ENCODE measurements around the gene APOBEC4. TPM values are rescaled to one million over a fixed set of nuclear protein-coding genes. Genes with fewer than 3 reads are reported as not detected.

Gene APOBEC4
- polyA plus RNA-seq, 4 donors: 0.01 to 0.22 (median 0.13) TPM; not detected in 1

DNA sequence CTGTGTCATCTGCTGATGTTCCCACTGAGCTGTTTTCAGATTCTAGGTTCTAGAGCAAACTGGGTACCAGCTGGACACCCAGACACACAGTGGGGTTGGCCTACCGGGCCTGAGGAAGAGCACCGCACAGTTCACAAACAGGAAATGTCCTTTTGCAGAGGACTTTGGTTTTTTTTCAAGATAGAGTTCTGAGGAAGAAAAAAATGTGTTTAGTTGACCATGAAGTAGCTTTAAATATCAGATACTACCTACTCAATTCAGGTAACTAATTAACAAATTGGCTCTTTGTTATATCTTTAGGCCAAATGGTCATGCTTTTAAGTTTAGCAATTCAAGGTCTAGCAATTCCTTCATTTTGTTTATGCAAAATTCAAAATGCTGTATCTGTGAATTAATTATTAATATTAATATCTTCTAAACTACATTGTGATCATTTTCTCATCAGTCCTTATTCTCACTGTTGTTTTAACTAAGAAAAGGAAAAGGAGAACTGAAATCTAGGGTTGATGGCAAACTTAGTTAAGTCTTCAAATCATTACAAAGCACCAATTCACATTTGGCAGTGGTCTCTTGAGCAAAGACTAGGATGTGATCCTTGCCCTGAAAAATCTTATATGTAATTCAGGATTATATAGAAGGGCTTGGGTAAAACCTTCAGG is 45.7 kb downstream of the APOBEC4 start:
- H3K27me3 ChIP-seq (ENCODE audit: control insufficient read depth in 3 of 3, insufficient read depth in 3 of 3, low read length in 3 of 3): no peaks in the 10 kb centered on the region
- DNase-seq (no peak), FAIRE-seq (no peak)
- H3K27ac ChIP-seq (ENCODE audit: low read depth in 1 of 3, low read length in 2 of 3): no peak overlapping the region
- no peak overlapping the region for H3K4me3 ChIP-seq (ENCODE audit: low read depth in 1 of 3, low read length in 3 of 3)
- H3K9me3 ChIP-seq (ENCODE audit: control insufficient read depth in 2 of 2, insufficient read depth in 1 of 2, low read depth in 1 of 2, low read length in 1 of 2): no peaks in the 10 kb centered on the region
- no peaks in the 10 kb centered on the region for H3K36me3 ChIP-seq (ENCODE audit: control insufficient read depth in 3 of 3, insufficient read depth in 2 of 3, low read depth in 1 of 3, low read length in 3 of 3)
- H3K4me1 ChIP-seq (ENCODE audit: control insufficient read depth in 3 of 3, insufficient read depth in 2 of 3, low read depth in 1 of 3, low read length in 2 of 3): peaks cover 0 to 20% (median 3%) of the 10 kb centered on the region in 3 donors
- 35 to 53% (median 43%) methylated on average over 2 of the region's 2 CpGs for WGBS, 3 donors

DNA sequence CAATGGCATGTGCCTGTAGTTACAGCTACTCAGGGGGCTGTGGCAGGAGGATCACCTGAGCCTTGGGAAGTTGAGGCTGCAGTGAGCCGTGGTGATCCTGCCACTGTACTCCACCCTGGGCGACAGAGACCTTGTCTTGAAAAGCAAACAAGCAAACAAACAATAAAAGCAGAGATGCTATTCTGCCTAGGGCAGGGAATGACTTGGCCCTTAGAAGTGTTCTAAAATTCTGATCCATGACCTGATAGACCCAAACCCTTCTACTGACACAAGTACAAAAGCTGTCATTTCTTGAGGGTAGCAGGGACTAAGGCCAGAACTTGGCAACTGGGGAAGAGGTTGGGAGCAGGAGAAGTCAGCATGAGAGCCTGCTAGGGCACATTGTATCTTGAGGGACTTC is 47.2 kb downstream of the APOBEC4 start:
- no peak overlapping the region for H3K4me3 ChIP-seq (ENCODE audit: low read depth in 1 of 3, low read length in 3 of 3)
- H3K27me3 ChIP-seq (ENCODE audit: control insufficient read depth in 3 of 3, insufficient read depth in 3 of 3, low read length in 3 of 3): no peaks in the 10 kb centered on the region
- H3K27ac ChIP-seq (ENCODE audit: low read depth in 1 of 3, low read length in 2 of 3): no peak overlapping the region
- peaks cover 0 to 28% (median 3%) of the 10 kb centered on the region in 3 donors for H3K4me1 ChIP-seq (ENCODE audit: control insufficient read depth in 3 of 3, insufficient read depth in 2 of 3, low read depth in 1 of 3, low read length in 2 of 3)
- no peaks in the 10 kb centered on the region for H3K36me3 ChIP-seq (ENCODE audit: control insufficient read depth in 3 of 3, insufficient read depth in 2 of 3, low read depth in 1 of 3, low read length in 3 of 3)
- FAIRE-seq (no peak), DNase-seq (no peak)
- no peaks in the 10 kb centered on the region for H3K9me3 ChIP-seq (ENCODE audit: control insufficient read depth in 2 of 2, insufficient read depth in 1 of 2, low read depth in 1 of 2, low read length in 1 of 2)
- WGBS, 3 donors: 85 to 95% (median 91%) methylated on average over 2 of the region's 2 CpGs

DNA sequence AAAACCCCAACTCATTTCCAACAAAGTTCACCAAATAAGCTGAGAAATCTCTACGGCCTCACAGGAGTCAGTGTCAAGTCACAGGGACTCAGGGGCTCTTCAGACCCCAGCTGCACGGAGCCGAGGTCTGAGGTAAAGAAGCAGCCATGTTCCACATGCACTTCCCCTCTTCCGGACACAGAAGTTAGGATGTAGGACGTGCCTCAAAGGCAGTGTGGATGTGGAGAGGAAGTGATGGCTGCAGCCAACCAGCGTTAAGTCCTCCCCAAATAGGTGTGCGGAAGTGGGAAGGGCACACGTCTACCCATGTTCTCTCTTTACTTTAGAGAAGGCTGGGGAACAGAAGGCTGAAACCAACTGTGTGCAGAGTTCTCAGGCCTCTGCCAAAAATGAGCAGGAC is 48.3 kb downstream of the APOBEC4 start:
- Histone ChIP-seq H3K27ac (ENCODE audit: low read depth in 1 of 3, low read length in 2 of 3) (no peak overlapping the region), H3K27me3 (ENCODE audit: control insufficient read depth in 3 of 3, insufficient read depth in 3 of 3, low read length in 3 of 3) (no peaks in the 10 kb centered on the region), H3K4me1 (ENCODE audit: control insufficient read depth in 3 of 3, insufficient read depth in 2 of 3, low read depth in 1 of 3, low read length in 2 of 3) (peaks cover 0 to 28% (median under 1%) of the 10 kb centered on the region in 3 donors), H3K9me3 (ENCODE audit: control insufficient read depth in 2 of 2, insufficient read depth in 1 of 2, low read depth in 1 of 2, low read length in 1 of 2) (no peaks in the 10 kb centered on the region), H3K36me3 (ENCODE audit: control insufficient read depth in 3 of 3, insufficient read depth in 2 of 3, low read depth in 1 of 3, low read length in 3 of 3) (no peaks in the 10 kb centered on the region), H3K4me3 (ENCODE audit: low read depth in 1 of 3, low read length in 3 of 3) (no peak overlapping the region)
- FAIRE-seq (no peak), DNase-seq (no peak)
- 77 to 92% (median 88%) methylated on average over 8 of the region's 8 CpGs for WGBS, 3 donors

DNA sequence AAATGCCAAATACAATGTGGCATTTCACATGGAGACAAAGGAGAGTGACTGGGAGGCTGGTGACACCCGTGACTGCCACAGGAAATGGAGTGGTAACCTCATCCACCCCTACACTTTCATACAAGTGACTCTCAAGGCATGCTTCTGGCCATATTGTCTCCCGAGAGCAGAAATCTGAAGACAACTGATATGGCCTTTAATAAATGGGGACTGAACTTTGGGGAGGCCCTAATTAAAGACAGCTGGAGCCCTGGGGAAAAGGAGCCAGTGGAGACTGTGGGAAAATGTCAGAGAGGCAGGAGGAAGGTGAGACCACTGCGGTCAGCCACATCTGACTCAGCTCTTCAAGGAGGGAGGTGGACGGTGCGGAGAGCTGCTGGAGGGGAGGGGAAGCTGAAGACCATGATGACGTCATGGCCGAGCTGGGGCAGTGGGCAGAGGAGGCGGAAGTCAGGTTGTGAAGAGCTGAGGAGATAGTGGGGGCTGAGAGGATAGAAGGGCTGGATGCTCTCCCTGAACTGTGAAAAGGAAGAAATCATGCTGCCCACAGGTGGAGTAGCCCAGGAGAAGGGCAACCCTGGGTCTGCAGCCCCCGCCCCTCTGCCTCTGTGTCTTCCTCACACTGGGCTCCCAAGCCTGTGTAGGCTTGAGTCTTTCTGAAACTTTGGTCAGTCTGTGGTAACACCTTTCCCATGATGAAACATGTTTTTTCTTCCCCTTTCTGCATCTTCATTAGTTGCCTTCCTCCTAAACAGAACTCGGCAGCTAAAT is 48.9 kb downstream of the APOBEC4 start:
- Histone ChIP-seq H3K4me3 (ENCODE audit: low read depth in 1 of 3, low read length in 3 of 3) (no peak overlapping the region), H3K9me3 (ENCODE audit: control insufficient read depth in 2 of 2, insufficient read depth in 1 of 2, low read depth in 1 of 2, low read length in 1 of 2) (no peaks in the 10 kb centered on the region), H3K27ac (ENCODE audit: low read depth in 1 of 3, low read length in 2 of 3) (peak overlapping the region in 2 of 3 donors; percentile 36 to 66), H3K27me3 (ENCODE audit: control insufficient read depth in 3 of 3, insufficient read depth in 3 of 3, low read length in 3 of 3) (no peaks in the 10 kb centered on the region), H3K36me3 (ENCODE audit: control insufficient read depth in 3 of 3, insufficient read depth in 2 of 3, low read depth in 1 of 3, low read length in 3 of 3) (no peaks in the 10 kb centered on the region), H3K4me1 (ENCODE audit: control insufficient read depth in 3 of 3, insufficient read depth in 2 of 3, low read depth in 1 of 3, low read length in 2 of 3) (peaks cover 0 to 27% (median 0%) of the 10 kb centered on the region in 3 donors)
- WGBS, 3 donors: 69 to 83% (median 73%) methylated on average over 10 of the region's 10 CpGs
- no peak for DNase-seq
- no peak for FAIRE-seq

DNA sequence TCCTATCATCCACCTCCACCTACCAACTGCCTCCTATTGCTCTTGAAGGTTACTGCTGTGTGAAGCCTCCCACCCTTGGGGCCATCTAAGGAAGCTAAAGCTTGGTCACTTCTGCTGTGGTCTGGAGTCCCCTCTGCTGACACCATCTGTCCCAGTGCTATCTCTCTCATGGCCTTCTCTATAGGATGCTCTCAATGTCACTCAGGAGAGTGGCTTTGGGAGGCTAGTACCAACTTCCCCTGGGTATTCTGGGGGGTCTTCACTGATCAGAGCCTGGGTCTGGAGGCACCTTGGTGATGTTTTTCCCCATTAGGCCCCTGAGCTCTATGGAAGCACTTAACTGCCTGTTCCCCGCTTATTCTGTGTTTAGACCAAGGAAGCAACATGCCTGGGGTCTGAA is 50.6 kb downstream of the APOBEC4 start:
- 95 to 100% (median 100%) methylated on average over 1 of the region's 1 CpG for WGBS, 3 donors
- FAIRE-seq: no peak

DNA sequence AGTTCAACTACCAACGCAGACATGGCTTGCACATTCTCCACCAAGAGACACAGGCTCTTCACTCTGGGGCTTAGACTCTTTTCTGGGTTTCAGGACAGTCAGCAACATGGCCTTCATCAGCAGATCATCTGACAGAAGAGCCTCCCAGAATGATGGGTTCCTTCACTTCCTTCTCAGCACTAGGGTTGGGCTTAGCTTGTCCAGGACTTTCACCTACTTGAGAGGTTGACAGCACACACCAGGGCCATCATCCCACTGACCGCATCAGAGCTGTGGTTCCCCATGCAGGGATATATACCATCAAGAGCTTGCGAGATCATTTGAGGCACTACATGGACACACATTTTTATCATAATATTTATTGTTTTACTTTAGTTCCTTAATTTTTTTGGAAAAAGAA is 52.5 kb downstream of the APOBEC4 start:
- no peaks in the 10 kb centered on the region for H3K27me3 ChIP-seq (ENCODE audit: control insufficient read depth in 3 of 3, insufficient read depth in 3 of 3, low read length in 3 of 3)
- H3K4me3 ChIP-seq (ENCODE audit: low read depth in 1 of 3, low read length in 3 of 3): no peak overlapping the region
- H3K36me3 ChIP-seq (ENCODE audit: control insufficient read depth in 3 of 3, insufficient read depth in 2 of 3, low read depth in 1 of 3, low read length in 3 of 3): no peaks in the 10 kb centered on the region
- no peak for FAIRE-seq
- H3K4me1 ChIP-seq (ENCODE audit: control insufficient read depth in 3 of 3, insufficient read depth in 2 of 3, low read depth in 1 of 3, low read length in 2 of 3): peaks cover 0 to 19% (median 0%) of the 10 kb centered on the region in 3 donors
- WGBS, 3 donors: 90 to 94% (median 94%) methylated on average over 3 of the region's 3 CpGs
- DNase-seq: no peak
- no peak overlapping the region for H3K27ac ChIP-seq (ENCODE audit: low read depth in 1 of 3, low read length in 2 of 3)
- H3K9me3 ChIP-seq (ENCODE audit: control insufficient read depth in 2 of 2, insufficient read depth in 1 of 2, low read depth in 1 of 2, low read length in 1 of 2): no peaks in the 10 kb centered on the region

More for the DNA sequence above, 50.6 kb downstream of the APOBEC4 start:
- no peak overlapping the region for H3K4me3 ChIP-seq (ENCODE audit: low read depth in 1 of 3, low read length in 3 of 3)
- H3K9me3 ChIP-seq (ENCODE audit: control insufficient read depth in 2 of 2, insufficient read depth in 1 of 2, low read depth in 1 of 2, low read length in 1 of 2): no peaks in the 10 kb centered on the region
- H3K4me1 ChIP-seq (ENCODE audit: control insufficient read depth in 3 of 3, insufficient read depth in 2 of 3, low read depth in 1 of 3, low read length in 2 of 3): peaks cover 0 to 19% (median 0%) of the 10 kb centered on the region in 3 donors
- no peaks in the 10 kb centered on the region for H3K27me3 ChIP-seq (ENCODE audit: control insufficient read depth in 3 of 3, insufficient read depth in 3 of 3, low read length in 3 of 3)
- no peaks in the 10 kb centered on the region for H3K36me3 ChIP-seq (ENCODE audit: control insufficient read depth in 3 of 3, insufficient read depth in 2 of 3, low read depth in 1 of 3, low read length in 3 of 3)
- peak overlapping the region in 1 of 3 donors; percentile 74 for H3K27ac ChIP-seq (ENCODE audit: low read depth in 1 of 3, low read length in 2 of 3)
- no peak for DNase-seq

DNA sequence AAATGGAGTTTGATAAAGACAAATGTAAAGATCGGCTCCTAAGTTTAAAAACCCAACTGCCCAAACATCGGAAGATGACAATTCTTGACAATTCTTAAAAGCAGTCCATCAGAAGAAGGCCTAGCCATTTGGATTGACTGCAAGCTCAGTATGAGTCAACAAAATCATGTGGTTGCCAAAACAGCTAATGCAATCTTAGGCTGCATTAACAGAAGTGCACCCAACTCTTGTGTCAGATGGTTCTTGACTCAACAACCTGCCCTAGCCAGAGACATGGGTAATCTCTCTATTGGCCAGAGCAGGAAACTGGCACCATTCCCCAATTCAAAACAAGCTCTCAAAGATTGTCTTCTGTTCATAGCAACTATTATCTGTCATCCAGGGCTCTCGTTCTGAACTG is 53.0 kb downstream of the APOBEC4 start:
- no peaks in the 10 kb centered on the region for H3K27me3 ChIP-seq (ENCODE audit: control insufficient read depth in 3 of 3, insufficient read depth in 3 of 3, low read length in 3 of 3)
- FAIRE-seq (no peak), DNase-seq (no peak)
- no peak overlapping the region for H3K4me3 ChIP-seq (ENCODE audit: low read depth in 1 of 3, low read length in 3 of 3)
- H3K27ac ChIP-seq (ENCODE audit: low read depth in 1 of 3, low read length in 2 of 3): no peak overlapping the region
- H3K36me3 ChIP-seq (ENCODE audit: control insufficient read depth in 3 of 3, insufficient read depth in 2 of 3, low read depth in 1 of 3, low read length in 3 of 3): no peaks in the 10 kb centered on the region
- H3K4me1 ChIP-seq (ENCODE audit: control insufficient read depth in 3 of 3, insufficient read depth in 2 of 3, low read depth in 1 of 3, low read length in 2 of 3): peaks cover 0 to 19% (median 0%) of the 10 kb centered on the region in 3 donors
- 81 to 89% (median 85%) methylated on average over 3 of the region's 3 CpGs for WGBS, 3 donors
- H3K9me3 ChIP-seq (ENCODE audit: control insufficient read depth in 2 of 2, insufficient read depth in 1 of 2, low read depth in 1 of 2, low read length in 1 of 2): no peaks in the 10 kb centered on the region

DNA sequence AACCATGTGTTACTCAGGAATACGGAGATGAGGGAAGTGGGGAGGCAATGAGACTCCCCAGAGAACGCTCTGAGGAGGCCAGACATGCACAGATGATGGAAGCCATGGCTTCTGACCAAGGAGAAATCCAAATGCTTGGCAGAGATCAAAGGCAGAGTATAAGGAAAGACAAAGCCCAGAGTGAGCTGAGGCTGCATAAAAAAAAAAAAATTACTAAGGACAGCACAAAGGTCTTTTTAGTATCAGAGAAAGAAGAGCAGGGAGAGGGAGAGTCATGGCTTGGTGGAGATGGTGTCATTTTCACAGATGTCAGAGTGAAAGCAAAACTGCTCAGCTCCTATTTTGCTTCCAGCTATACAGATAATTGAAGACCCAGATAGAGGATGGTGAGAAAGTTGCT is 54.7 kb downstream of the APOBEC4 start:
- DNase-seq (peak in 1 of 2 donors; percentile 45), FAIRE-seq (no peak)
- H3K27me3 ChIP-seq (ENCODE audit: control insufficient read depth in 3 of 3, insufficient read depth in 3 of 3, low read length in 3 of 3): no peaks in the 10 kb centered on the region
- H3K9me3 ChIP-seq (ENCODE audit: control insufficient read depth in 2 of 2, insufficient read depth in 1 of 2, low read depth in 1 of 2, low read length in 1 of 2): no peaks in the 10 kb centered on the region
- 52 to 74% (median 57%) methylated on average over 2 of the region's 2 CpGs for WGBS, 3 donors
- H3K27ac ChIP-seq (ENCODE audit: low read depth in 1 of 3, low read length in 2 of 3): peak overlapping the region in 1 of 3 donors; percentile 54
- H3K4me1 ChIP-seq (ENCODE audit: control insufficient read depth in 3 of 3, insufficient read depth in 2 of 3, low read depth in 1 of 3, low read length in 2 of 3): peaks cover 0 to 13% (median 0%) of the 10 kb centered on the region in 3 donors
- no peak overlapping the region for H3K4me3 ChIP-seq (ENCODE audit: low read depth in 1 of 3, low read length in 3 of 3)
- H3K36me3 ChIP-seq (ENCODE audit: control insufficient read depth in 3 of 3, insufficient read depth in 2 of 3, low read depth in 1 of 3, low read length in 3 of 3): no peaks in the 10 kb centered on the region

Data from small intestine (tissue), 7 donors.